MM.1S (cell line): Measurements from ENCODE around the gene RADIL.

Source experiments
- CTCF ChIP-seq: fragments of 300-600 bp; sonication (generic); IDR thresholded peaks from 2 replicates; pipeline ENCODE4 v1.5.1; 2016; ENCODE audit warnings: antibody characterized with exemption, low read length, mixed read lengths
- EZH2 ChIP-seq: fragments of 300-600 bp; sonication (generic); optimal IDR thresholded peaks from 2 replicates; pipeline ENCODE3; 2017; ENCODE audit warnings: low read depth, mild to moderate bottlenecking, antibody characterized with exemption, low read length, mixed read lengths

DNA sequence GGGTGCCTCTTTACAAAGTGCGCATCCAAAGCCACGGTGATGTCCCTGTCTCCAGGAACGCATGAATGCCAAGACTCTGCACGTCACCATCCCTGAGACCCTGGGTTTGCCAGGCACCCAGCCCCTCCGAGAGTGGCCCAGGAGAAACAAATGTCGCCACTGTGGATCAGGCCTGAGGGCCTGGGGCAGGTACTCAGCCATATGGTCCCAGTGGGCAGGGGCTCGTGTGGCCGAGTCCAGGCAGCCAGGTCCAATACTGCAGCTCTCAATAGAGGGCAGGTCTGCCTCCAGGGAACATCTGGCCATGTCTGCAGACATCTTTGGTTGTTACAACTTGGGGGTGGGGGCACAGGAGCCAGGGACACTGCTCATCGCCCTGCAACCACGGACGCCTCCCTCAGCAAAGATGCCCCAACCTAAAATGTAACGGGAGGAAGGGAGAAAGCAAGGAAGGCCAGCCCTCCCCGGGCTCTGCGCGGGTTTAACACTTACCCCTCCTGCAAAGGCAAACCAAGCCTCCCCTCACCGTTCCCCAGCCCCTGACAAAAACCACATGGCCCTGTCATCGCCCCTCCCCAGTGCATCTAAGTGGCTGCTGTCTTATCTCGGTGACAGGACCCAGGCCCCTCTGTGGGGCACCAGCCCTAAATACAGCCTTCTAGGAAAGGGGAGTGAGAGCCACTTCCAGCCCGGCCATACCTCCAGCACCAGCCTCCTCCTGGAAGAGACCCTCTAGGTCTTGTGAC lies 11.4 kb downstream of the RADIL start:
- no peak for TF ChIP-seq CTCF
- no peak for TF ChIP-seq EZH2
